Choroid plexus epithelial cell (primary cell): ENCODE results near the gene MS4A6E.
"Not testable (repeated sequence)": the region's sequence is repeated elsewhere in the genome, so short reads cannot be mapped to it uniquely, and the experiment has no call there.

Source experiments
- DNase-seq: peaks from one replicate; pipeline ENCODE4 v3.0.0-alpha.2; 2010; ENCODE audit warnings: low read depth
- H3K4me3 ChIP-seq: 2 replicates; pipeline ENCODE4 v1.5.1; 2011; ENCODE audit warnings: low read depth, mild to moderate bottlenecking, control low read depth, low read length, moderate library complexity
- CTCF ChIP-seq: conservative IDR thresholded peaks from 2 replicates; pipeline ENCODE4 v1.5.1; 2011; ENCODE audit warnings: low read depth, mild to moderate bottlenecking, control low read depth, inconsistent platforms, low read length, moderate library complexity

The MS4A6E gene, protein sequence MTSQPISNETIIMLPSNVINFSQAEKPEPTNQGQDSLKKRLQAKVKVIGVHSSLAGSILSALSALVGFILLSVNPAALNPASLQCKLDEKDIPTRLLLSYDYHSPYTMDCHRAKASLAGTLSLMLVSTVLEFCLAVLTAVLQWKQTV

GRCh38 chr11:60326955-60327354 is at the start of gene MS4A6E:
Gene MS4A6E, plus strand, starts transcription at chr11:60327255. Its CDS starts 7,641 bp downstream, at chr11:60334896.
- DNase-seq: no peak
- no peak within 1 kb of the TSS for H3K4me3 ChIP-seq
- TF ChIP-seq CTCF: no peak

DNA sequence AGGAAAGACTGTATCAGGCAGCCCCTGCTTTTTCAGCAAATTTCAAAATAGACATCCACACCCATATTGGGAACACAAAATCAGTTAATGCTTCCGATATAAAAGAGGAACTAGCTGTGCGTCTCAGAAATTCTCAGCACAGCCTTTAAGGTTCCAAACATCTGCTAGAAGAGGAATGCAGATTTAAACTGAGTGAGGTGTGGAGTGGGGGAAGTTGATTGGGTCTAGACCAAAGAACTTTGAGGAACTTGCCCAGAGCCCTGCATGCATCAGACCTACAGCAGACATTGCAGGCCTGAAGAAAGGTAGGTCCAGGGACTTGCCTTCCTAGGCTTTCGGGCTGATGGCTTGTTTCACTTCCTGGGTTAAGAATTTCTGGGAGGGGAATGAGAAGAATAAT is 46.6 kb upstream of the MS4A6E start, which contains the start of gene MS4A4A:
Gene MS4A4A (plus strand): TSS at position 255 of the 400 bp plus-strand sequence. CDS start 10 bp downstream, at position 265.
- DNase-seq: no peak
- no peak for TF ChIP-seq CTCF
- no peak within 1 kb of the TSS for H3K4me3 ChIP-seq

DNA sequence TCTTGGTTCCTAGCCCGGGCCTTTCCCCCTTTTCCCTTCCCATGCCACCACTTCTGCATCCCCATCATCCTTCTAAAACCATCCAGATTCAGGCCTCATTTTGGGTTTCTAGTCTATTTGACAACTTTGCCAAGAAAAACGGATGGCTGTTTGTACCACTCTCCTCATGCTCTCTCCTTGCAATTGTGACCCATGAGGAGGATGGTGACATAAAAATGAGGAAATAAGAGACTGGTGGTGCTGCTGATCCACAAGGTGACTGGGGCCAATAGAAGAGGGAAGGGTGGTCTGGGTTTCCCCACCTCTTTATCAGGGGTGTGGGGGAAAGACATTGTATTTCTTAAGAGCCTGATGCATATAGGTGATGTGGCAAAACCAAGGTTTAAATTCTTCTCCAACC is 45.6 kb upstream of the MS4A6E start:
- no peak for DNase-seq
- TF ChIP-seq CTCF: no peak

DNA sequence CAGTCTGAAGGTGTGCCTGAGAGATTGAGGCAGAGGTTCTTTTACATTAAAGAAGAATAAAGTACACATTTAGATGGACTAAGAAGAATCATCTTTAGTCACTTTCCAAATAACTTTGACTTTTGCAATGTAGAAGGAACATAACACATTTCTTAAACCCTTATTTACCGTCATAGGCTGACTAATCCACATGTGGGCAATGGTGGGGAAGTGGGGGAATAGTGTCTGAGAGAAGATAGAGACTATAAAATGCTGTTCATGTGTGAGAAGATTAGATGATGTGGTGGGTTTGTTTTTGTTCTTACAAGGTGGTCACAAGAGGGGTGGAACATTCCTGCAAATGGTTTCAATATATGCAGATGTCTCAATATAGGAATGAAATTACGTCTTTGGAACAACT is 44.8 kb upstream of the MS4A6E start:
- H3K4me3 ChIP-seq: no peak overlapping the region
- no peak for TF ChIP-seq CTCF
- no peak for DNase-seq

More for the DNA sequence above, 45.6 kb upstream of the MS4A6E start:
- H3K4me3 ChIP-seq: no peak overlapping the region

- not testable (repeated sequence) for DNase-seq, H3K4me3 ChIP-seq
Measured at GRCh38 chr11:60285411-60286126, 41.5 kb upstream of the MS4A6E start.

- no peak overlapping the region for H3K4me3 ChIP-seq
- TF ChIP-seq CTCF: no peak
- no peak for DNase-seq
Measured at GRCh38 chr11:60288531-60288930, 38.5 kb upstream of the MS4A6E start.

GRCh38 chr11:60292145-60292544 is 34.9 kb upstream of the MS4A6E start:
- TF ChIP-seq CTCF: no peak
- H3K4me3 ChIP-seq: no peak overlapping the region
- no peak for DNase-seq
